A375 (cell line): ENCODE data around the gene NEBL. TPM values are rescaled to one million over a fixed set of nuclear protein-coding genes. Genes with fewer than 3 reads are reported as not detected.

Experiments
- small RNA-seq: library from RNA; depleted of rRNA; stranded (forward); fragments of <200 nt; gene quantifications from one replicate; pipeline ENCODE3, GENCODE V24; 2014
- total RNA-seq: library from RNA; depleted of rRNA; stranded (reverse); fragments of >200 nt; shearing (Covaris generic); gene quantifications from 2 replicates; pipeline ENCODE4 v1.2.3, GENCODE V29; 2014; rRNA removed

NEBL gene
- total RNA-seq, result 2.2 and 7.8 TPM in 2 replicates

GRCh38 chr10:20897146-20897825 is at the start of gene NEBL:
Gene NEBL, minus strand, starts transcription at chr10:20897311. Its CDS starts 106 bp downstream, at chr10:20897205.

Small RNA genes lying within 50 kb of the gene (small RNA-seq; reads per million reads assigned to genes)
- gene AL157398.1 (not detected), gene MTND1P21 (not detected)
